Liver (tissue), 9 donors: ENCODE results near the gene MRPS14. TPM values are rescaled to one million over a fixed set of nuclear protein-coding genes. Genes with fewer than 3 reads are reported as not detected.

Experiments
- DNase-seq: peaks from one replicate; pipeline ENCODE4 v3.0.0-alpha.2; 2017; ENCODE audit warnings: low spot score
- H3K27ac ChIP-seq, 2 donors: one replicate each; pipeline ENCODE4 v1.7.0; 2013; ENCODE audit warnings: inconsistent platforms in 2 of 2, low read length in 2 of 2, control low read depth in 1 of 2, low read depth in 1 of 2, mild to moderate bottlenecking in 1 of 2
- H3K27me3 ChIP-seq, 4 donors: one replicate each; pipeline versions ENCODE4 v1.6.1 to v1.7.0; 2013; ENCODE audit warnings: low read length in 3 of 4, inconsistent platforms in 1 of 4, mild to moderate bottlenecking in 1 of 4, moderate library complexity in 1 of 4; ENCODE audit not compliant: control insufficient read depth in 4 of 4, insufficient read depth in 4 of 4
- H3K36me3 ChIP-seq, 4 donors: one replicate each; pipeline versions ENCODE4 v1.6.1 to v1.7.0; 2013; ENCODE audit warnings: low read length in 3 of 4, mild to moderate bottlenecking in 3 of 4, low read depth in 1 of 4, moderate library complexity in 1 of 4; ENCODE audit not compliant: control insufficient read depth in 4 of 4, insufficient read depth in 3 of 4
- H3K4me1 ChIP-seq, 4 donors: one replicate each; pipeline versions ENCODE4 v1.6.1 to v1.7.0; 2013; ENCODE audit warnings: low read length in 3 of 4, mild to moderate bottlenecking in 3 of 4, moderate library complexity in 1 of 4; ENCODE audit not compliant: control insufficient read depth in 4 of 4, insufficient read depth in 4 of 4
- H3K4me3 ChIP-seq, 3 donors: one replicate each; pipeline versions ENCODE4 v1.6.1 to v1.7.0; 2013; ENCODE audit warnings: low read length in 3 of 3, control low read depth in 1 of 3, low read depth in 1 of 3, mild to moderate bottlenecking in 1 of 3
- H3K9ac ChIP-seq, 2 donors: one replicate each; pipeline ENCODE4 v1.7.0; 2013; ENCODE audit warnings: low read length in 2 of 2, mild to moderate bottlenecking in 2 of 2, moderate library complexity in 2 of 2, control low read depth in 1 of 2, low read depth in 1 of 2
- H3K9me3 ChIP-seq, 4 donors: one replicate each; pipeline versions ENCODE4 v1.6.1 to v1.7.0; 2013; ENCODE audit warnings: low read length in 3 of 4; ENCODE audit not compliant: control insufficient read depth in 4 of 4
- EGR1 ChIP-seq, 2 donors: IDR thresholded peaks; 2 replicates each; pipeline ENCODE4 v1.6.1; 2016 to 2018; ENCODE audit warnings: antibody characterized with exemption in 2 of 2, low read depth in 2 of 2
- FOXA1 ChIP-seq: IDR thresholded peaks from 2 replicates; pipeline ENCODE4 v1.6.1; 2016; ENCODE audit warnings: antibody characterized with exemption
- FOXA2 ChIP-seq: IDR thresholded peaks from 2 replicates; pipeline ENCODE4 v1.6.1; 2016; ENCODE audit warnings: antibody characterized with exemption
- GABPA ChIP-seq, 2 donors: IDR thresholded peaks in 1 of 2; conservative IDR thresholded peaks in 1 of 2; 2 replicates each; pipeline ENCODE4 v1.6.1; 2016; ENCODE audit warnings: antibody characterized with exemption in 2 of 2, mild to moderate bottlenecking in 1 of 2, moderate library complexity in 1 of 2
- HNF4A ChIP-seq, 2 donors: conservative IDR thresholded peaks; 2 replicates each; pipeline ENCODE4 v1.6.1; 2016; ENCODE audit warnings: antibody characterized with exemption in 2 of 2, mild to moderate bottlenecking in 2 of 2
- NR2F2 ChIP-seq: IDR thresholded peaks from 2 replicates; pipeline ENCODE4 v1.6.1; 2016; ENCODE audit warnings: antibody characterized with exemption
- RAD21 ChIP-seq, 2 donors: IDR thresholded peaks; 2 replicates each; pipeline ENCODE4 v1.6.1; 2016; ENCODE audit warnings: antibody characterized with exemption in 2 of 2, mild to moderate bottlenecking in 2 of 2
- SP1 ChIP-seq: IDR thresholded peaks from 2 replicates; pipeline ENCODE4 v1.6.1; 2018; ENCODE audit warnings: antibody characterized with exemption, mild to moderate bottlenecking
- TAF1 ChIP-seq: conservative IDR thresholded peaks from 2 replicates; pipeline ENCODE4 v1.6.1; 2016; ENCODE audit warnings: antibody characterized with exemption, mild to moderate bottlenecking
- YY1 ChIP-seq: IDR thresholded peaks from 2 replicates; pipeline ENCODE4 v1.6.1; 2016; ENCODE audit warnings: antibody characterized with exemption, mild to moderate bottlenecking
- WGBS: extraction: QIAGEN DNeasy Blood & Tissue Kit; methylation state at CpG from one replicate; pipeline ENCODE4 v1.1.7; 2013; 5-methylcytosine and 5-hydroxymethylcytosine counted together
- polyA plus RNA-seq, 2 donors: library from polyadenylated mRNA; stranded (reverse) in 1 of 2; unstranded in 1 of 2; fragments of 200-250 nt in 1 of 2; fragments of >200 nt in 1 of 2; fragmentation: Nextera tagmentation in 1 of 2; extraction: Ambion mirVana in 1 of 2; gene quantifications; one replicate each; pipeline versions ENCODE4 v1.2.1 to v1.2.3, GENCODE V29; 2013 to 2015
- total RNA-seq, 2 donors: library from RNA; depleted of rRNA; stranded (reverse); fragments of >200 nt; gene quantifications; one replicate each; pipeline ENCODE4 v1.2.3, GENCODE V29; 2014
- TF ChIP-seq, protein P1 (sequence below): fragments of 150-350 bp; IDR thresholded peaks from 2 replicates; pipeline ENCODE4 v1.5.1; 2017; ENCODE audit warnings: improper control_type of control experiment, low read depth, low read length; ENCODE audit not compliant: missing input control
- TF ChIP-seq, protein P2 (sequence below): IDR thresholded peaks from 2 replicates; pipeline ENCODE4 v1.6.1; 2016; ENCODE audit warnings: antibody characterized with exemption
- TF ChIP-seq, protein P3 (sequence below): IDR thresholded peaks from 2 replicates; pipeline ENCODE4 v1.6.1; 2016; ENCODE audit warnings: antibody characterized with exemption
- TF ChIP-seq, protein P4 (sequence below): IDR thresholded peaks from 2 replicates; pipeline ENCODE4 v1.6.1; 2016; ENCODE audit warnings: antibody characterized with exemption, mild to moderate bottlenecking
- TF ChIP-seq, protein P5 (sequence below): IDR thresholded peaks from 2 replicates; pipeline ENCODE4 v1.6.1; 2016; ENCODE audit warnings: antibody characterized with exemption
- donor health status: healthy.
- donor health status: healthy.
- donor health status: healthy.
- donor health status: healthy.
- donor health status: healthy.

Gene MRPS14
- total and polyA plus RNA-seq, 4 donors = 14.9 to 41.4 (median 22.4) TPM

DNA sequence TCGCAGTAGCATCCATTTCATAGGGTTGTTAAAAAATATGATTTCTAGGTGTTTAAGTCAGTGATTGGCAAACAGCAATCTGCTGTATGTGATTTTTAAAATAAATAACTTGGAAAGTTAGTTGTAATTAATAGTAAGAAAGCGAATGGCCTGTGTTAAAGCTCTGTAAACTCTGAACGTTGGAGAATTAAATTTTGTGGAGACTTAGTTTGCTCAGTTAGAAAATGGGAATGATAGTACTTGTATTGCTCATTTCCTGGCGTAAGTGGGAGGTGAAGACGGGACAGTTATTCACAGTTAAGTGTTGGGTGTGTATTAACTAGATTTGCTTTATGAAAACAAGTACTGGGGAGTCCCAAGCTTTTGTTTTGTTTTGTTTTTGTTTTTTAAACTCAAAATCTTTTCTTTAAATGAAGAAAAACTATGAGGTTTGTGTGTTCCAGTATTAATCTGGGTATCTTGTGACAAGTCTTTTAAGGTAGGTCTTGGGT, 22.5 kb downstream of the MRPS14 start:
- DNase-seq = no peak
- WGBS = 4% methylated on average over 5 of the region's 5 CpGs
- Histone ChIP-seq H3K9me3 (no peaks in the 10 kb centered on the region), H3K27me3 (no peaks in the 10 kb centered on the region), H3K4me3 (peak overlapping the region; percentile 62 to 97 (median 86)), H3K36me3 (peaks cover 0 to 13% (median 6%) of the 10 kb centered on the region in 4 donors), H3K27ac (peak overlapping the region; percentile 98 to 99), H3K9ac (peak overlapping the region; percentile 79 to 97), H3K4me1 (peaks cover 3 to 31% (median 10%) of the 10 kb centered on the region in 4 donors)
- TF ChIP-seq FOXA1 = no peak
- no peak for TF ChIP-seq SP1
- no peak for TF ChIP-seq HNF4A (conservative IDR thresholded peaks at IDR 0.05)
- TF ChIP-seq, protein P1, sequence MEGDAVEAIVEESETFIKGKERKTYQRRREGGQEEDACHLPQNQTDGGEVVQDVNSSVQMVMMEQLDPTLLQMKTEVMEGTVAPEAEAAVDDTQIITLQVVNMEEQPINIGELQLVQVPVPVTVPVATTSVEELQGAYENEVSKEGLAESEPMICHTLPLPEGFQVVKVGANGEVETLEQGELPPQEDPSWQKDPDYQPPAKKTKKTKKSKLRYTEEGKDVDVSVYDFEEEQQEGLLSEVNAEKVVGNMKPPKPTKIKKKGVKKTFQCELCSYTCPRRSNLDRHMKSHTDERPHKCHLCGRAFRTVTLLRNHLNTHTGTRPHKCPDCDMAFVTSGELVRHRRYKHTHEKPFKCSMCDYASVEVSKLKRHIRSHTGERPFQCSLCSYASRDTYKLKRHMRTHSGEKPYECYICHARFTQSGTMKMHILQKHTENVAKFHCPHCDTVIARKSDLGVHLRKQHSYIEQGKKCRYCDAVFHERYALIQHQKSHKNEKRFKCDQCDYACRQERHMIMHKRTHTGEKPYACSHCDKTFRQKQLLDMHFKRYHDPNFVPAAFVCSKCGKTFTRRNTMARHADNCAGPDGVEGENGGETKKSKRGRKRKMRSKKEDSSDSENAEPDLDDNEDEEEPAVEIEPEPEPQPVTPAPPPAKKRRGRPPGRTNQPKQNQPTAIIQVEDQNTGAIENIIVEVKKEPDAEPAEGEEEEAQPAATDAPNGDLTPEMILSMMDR = no peak
- no peak for TF ChIP-seq NR2F2
- TF ChIP-seq, protein P2, sequence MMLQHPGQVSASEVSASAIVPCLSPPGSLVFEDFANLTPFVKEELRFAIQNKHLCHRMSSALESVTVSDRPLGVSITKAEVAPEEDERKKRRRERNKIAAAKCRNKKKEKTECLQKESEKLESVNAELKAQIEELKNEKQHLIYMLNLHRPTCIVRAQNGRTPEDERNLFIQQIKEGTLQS = no peak
- no peak for TF ChIP-seq GABPA (IDR thresholded peaks at IDR 0.05 in 1 of 2, conservative IDR thresholded peaks at IDR 0.05 in 1 of 2)
- TF ChIP-seq, protein P3, sequence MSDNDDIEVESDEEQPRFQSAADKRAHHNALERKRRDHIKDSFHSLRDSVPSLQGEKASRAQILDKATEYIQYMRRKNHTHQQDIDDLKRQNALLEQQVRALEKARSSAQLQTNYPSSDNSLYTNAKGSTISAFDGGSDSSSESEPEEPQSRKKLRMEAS = no peak
- TF ChIP-seq EGR1 (IDR thresholded peaks at IDR 0.05; ENCODE audit: low read depth in 2 of 2) = no peak
- TF ChIP-seq TAF1 = no peak
- no peak for TF ChIP-seq RAD21 (IDR thresholded peaks at IDR 0.05)
- TF ChIP-seq, protein P4, sequence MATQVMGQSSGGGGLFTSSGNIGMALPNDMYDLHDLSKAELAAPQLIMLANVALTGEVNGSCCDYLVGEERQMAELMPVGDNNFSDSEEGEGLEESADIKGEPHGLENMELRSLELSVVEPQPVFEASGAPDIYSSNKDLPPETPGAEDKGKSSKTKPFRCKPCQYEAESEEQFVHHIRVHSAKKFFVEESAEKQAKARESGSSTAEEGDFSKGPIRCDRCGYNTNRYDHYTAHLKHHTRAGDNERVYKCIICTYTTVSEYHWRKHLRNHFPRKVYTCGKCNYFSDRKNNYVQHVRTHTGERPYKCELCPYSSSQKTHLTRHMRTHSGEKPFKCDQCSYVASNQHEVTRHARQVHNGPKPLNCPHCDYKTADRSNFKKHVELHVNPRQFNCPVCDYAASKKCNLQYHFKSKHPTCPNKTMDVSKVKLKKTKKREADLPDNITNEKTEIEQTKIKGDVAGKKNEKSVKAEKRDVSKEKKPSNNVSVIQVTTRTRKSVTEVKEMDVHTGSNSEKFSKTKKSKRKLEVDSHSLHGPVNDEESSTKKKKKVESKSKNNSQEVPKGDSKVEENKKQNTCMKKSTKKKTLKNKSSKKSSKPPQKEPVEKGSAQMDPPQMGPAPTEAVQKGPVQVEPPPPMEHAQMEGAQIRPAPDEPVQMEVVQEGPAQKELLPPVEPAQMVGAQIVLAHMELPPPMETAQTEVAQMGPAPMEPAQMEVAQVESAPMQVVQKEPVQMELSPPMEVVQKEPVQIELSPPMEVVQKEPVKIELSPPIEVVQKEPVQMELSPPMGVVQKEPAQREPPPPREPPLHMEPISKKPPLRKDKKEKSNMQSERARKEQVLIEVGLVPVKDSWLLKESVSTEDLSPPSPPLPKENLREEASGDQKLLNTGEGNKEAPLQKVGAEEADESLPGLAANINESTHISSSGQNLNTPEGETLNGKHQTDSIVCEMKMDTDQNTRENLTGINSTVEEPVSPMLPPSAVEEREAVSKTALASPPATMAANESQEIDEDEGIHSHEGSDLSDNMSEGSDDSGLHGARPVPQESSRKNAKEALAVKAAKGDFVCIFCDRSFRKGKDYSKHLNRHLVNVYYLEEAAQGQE = no peak
- no peak for TF ChIP-seq YY1
- TF ChIP-seq, protein P5, sequence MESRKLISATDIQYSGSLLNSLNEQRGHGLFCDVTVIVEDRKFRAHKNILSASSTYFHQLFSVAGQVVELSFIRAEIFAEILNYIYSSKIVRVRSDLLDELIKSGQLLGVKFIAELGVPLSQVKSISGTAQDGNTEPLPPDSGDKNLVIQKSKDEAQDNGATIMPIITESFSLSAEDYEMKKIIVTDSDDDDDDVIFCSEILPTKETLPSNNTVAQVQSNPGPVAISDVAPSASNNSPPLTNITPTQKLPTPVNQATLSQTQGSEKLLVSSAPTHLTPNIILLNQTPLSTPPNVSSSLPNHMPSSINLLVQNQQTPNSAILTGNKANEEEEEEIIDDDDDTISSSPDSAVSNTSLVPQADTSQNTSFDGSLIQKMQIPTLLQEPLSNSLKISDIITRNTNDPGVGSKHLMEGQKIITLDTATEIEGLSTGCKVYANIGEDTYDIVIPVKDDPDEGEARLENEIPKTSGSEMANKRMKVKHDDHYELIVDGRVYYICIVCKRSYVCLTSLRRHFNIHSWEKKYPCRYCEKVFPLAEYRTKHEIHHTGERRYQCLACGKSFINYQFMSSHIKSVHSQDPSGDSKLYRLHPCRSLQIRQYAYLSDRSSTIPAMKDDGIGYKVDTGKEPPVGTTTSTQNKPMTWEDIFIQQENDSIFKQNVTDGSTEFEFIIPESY = no peak
- no peak for TF ChIP-seq FOXA2
